ENCODE measurements around the gene ABR.
A peak's percentile ranks its signal among the peaks of the same experiment; 100 is the strongest.

The ABR gene

DNA sequence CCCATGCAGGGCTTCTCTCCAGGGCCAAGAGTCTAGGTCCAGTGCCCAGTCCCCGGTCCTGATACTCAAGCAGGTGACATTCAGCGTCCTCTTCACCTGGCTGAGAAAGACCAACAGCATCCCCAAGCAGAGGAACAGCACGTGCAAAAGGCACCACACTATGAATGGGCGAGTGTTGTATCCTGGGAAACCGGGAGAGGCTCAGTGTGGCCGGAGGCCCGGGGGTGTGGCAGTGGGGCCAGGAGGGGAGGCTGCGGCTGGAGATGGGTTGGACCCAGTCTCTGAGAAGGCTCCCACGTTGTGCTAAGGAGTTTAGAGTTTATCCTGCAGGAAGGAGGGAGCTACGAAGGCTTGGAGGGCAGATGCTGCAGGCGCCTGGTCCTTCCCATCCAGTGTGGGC lies 13.5 kb downstream of the ABR start:
- FAIRE-seq: no peak
- TF ChIP-seq POLR2AphosphoS5 (IDR thresholded peaks at IDR 0.05; ENCODE audit: low read depth, low read length) (no peak), PAX5 (IDR thresholded peaks at IDR 0.05; ENCODE audit: insufficient read depth, low read length, severe bottlenecking) (no peak), POLR2A (IDR thresholded peaks at IDR 0.05; ENCODE audit: low read depth, low read length) (no peak), TAF1 (IDR thresholded peaks at IDR 0.05; ENCODE audit: low read depth, low read length) (no peak), SPI1 (IDR thresholded peaks at IDR 0.05; ENCODE audit: low read depth, low read length) (no peak), POU2F2 (IDR thresholded peaks at IDR 0.05; ENCODE audit: low read depth, low read length) (no peak)
- no peak for DNase-seq (ENCODE audit: insufficient read length, low spot score)

DNA sequence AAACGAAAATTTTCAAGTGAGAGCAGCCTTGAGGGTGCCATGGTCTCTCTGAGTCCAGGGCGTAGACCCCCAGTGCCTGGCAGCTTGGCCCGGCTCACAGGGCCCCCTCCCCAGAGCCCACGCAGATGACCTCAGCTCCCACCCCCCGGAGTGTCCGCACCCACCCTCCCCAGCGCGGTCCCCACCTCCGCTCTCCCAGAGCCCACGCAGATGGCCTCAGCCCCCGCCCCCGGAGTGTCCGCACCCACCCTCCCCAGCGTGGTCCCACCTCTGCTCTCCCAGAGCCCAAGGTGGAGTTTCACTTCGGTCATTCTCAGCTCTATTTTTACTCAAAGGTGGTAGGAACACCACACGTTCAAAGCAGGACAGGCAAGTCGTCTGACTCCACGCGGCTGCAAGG lies 13.9 kb downstream of the ABR start:
- TF ChIP-seq POLR2AphosphoS5 (IDR thresholded peaks at IDR 0.05; ENCODE audit: low read depth, low read length): no peak
- TF ChIP-seq TAF1 (IDR thresholded peaks at IDR 0.05; ENCODE audit: low read depth, low read length): no peak
- TF ChIP-seq SPI1 (IDR thresholded peaks at IDR 0.05; ENCODE audit: low read depth, low read length): no peak
- TF ChIP-seq PAX5 (IDR thresholded peaks at IDR 0.05; ENCODE audit: insufficient read depth, low read length, severe bottlenecking): no peak
- no peak for TF ChIP-seq POLR2A (IDR thresholded peaks at IDR 0.05; ENCODE audit: low read depth, low read length)
- no peak for TF ChIP-seq POU2F2 (IDR thresholded peaks at IDR 0.05; ENCODE audit: low read depth, low read length)
- FAIRE-seq (no peak), DNase-seq (ENCODE audit: insufficient read length, low spot score) (no peak)

DNA sequence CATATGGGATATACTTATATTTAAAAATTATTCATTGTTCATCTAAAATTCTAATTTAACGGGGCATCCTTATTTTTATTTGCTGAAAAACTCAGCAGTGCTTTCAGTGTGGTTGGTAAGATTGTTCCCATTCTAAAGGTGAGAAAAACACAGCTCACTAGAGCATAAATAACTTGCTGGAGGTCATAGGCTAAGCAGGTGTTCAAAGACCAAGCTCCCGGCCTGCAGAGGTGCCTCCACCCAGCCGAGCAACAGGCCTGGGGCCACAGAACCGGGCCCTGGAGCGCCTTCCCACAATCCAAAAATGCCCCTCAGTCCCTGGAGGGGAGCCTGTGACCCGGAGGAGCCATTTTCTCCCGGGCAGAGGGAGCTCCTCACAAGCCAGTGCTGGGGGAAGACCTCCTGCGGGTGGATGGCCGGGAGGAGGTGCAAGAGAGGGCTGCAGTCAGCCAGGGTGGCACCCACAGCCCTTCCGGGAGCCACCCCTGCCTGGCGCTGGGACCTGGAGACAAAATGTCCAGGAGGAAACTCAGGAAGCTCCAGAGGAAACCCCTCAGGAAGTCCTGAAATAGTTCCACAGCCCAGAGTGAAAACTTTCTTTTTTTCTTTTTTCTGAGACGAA lies 14.7 kb downstream of the ABR start:
- FAIRE-seq (peak; percentile 5), DNase-seq (ENCODE audit: insufficient read length, low spot score) (no peak)
- TF ChIP-seq TAF1 (IDR thresholded peaks at IDR 0.05; ENCODE audit: low read depth, low read length) (no peak), SPI1 (IDR thresholded peaks at IDR 0.05; ENCODE audit: low read depth, low read length) (no peak)

DNA sequence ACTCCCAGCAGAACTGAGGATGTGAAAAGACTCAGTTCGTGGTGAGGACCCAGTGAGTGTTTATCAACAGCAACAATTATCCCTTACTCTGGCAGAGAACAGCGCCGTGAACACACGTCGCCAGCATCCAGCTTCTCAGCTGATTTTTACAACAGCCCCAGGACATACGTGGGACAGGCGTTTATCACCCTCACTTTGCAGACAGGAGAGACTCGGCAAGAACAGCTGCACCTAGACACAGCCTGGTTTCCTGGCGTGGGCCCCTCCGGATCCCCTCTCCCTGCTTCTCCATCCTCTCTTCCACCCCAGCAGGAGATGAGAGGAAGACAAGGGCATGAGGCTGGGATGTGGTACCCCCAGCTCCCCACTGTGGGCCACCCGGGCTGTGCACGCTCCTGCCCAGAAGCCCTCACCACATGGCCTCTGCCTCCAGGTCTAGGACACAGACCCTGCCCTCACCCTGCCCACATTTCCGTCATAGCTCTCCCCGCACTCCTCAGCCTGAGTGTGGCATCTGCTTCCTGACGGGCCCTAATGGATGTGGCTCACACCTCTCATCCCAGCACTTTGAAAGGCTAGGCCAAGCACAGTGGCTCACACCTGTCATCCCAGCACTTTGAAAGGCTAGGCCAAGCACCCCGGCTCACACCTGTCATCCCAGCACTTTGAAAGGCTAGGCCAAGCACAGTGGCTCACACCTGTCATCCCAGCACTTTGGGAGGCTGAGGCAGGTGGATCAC lies 17.5 kb downstream of the ABR start:
- FAIRE-seq (no peak), DNase-seq (ENCODE audit: insufficient read length, low spot score) (no peak)
- TF ChIP-seq POU2F2 (IDR thresholded peaks at IDR 0.05; ENCODE audit: low read depth, low read length) (no peak), TAF1 (IDR thresholded peaks at IDR 0.05; ENCODE audit: low read depth, low read length) (no peak)

DNA sequence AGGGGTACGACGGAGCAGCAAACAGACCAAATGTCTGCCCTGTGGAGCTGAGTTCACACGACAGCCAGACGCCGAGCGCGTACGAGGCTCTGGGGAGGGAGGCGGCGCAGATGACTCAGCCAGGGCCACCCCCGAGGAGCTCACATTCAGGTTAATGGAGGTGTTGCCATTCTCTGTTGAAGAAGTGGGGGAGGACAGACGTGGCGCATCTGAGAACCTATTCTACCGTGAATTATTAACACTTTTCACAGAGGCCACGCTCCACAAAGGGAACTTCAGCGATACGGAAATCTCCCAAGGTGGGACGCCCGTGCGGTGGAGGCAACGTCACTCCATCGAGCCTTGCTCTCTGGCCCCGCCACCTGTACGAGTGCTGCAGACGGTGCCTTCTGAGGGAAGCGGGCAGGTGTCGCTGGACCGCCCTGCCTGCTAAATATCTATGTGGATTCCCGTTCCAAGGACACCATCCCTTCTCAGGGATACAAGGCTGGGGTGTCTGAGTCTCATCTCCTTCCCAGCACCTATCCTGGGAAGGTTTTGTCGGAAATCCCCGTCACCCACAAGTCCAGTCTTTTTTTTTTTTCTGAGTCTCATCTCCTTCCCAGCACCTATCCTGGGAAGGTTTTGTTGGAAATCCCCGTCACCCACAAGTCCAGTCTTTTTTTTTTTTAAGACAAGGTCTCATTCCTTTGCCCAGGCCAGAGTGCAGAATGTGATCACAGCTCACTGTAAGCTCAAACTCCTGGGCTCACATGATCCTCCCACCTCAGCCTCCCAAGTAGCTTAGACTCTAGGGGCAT lies 19.0 kb downstream of the ABR start:
- TF ChIP-seq TAF1 (IDR thresholded peaks at IDR 0.05; ENCODE audit: low read depth, low read length) (no peak), SPI1 (IDR thresholded peaks at IDR 0.05; ENCODE audit: low read depth, low read length) (no peak), POLR2A (IDR thresholded peaks at IDR 0.05; ENCODE audit: low read depth, low read length) (no peak), POU2F2 (IDR thresholded peaks at IDR 0.05; ENCODE audit: low read depth, low read length) (no peak), PAX5 (IDR thresholded peaks at IDR 0.05; ENCODE audit: insufficient read depth, low read length, severe bottlenecking) (no peak), POLR2AphosphoS5 (IDR thresholded peaks at IDR 0.05; ENCODE audit: low read depth, low read length) (no peak)
- DNase-seq (ENCODE audit: insufficient read length, low spot score) (no peak), FAIRE-seq (no peak)

DNA sequence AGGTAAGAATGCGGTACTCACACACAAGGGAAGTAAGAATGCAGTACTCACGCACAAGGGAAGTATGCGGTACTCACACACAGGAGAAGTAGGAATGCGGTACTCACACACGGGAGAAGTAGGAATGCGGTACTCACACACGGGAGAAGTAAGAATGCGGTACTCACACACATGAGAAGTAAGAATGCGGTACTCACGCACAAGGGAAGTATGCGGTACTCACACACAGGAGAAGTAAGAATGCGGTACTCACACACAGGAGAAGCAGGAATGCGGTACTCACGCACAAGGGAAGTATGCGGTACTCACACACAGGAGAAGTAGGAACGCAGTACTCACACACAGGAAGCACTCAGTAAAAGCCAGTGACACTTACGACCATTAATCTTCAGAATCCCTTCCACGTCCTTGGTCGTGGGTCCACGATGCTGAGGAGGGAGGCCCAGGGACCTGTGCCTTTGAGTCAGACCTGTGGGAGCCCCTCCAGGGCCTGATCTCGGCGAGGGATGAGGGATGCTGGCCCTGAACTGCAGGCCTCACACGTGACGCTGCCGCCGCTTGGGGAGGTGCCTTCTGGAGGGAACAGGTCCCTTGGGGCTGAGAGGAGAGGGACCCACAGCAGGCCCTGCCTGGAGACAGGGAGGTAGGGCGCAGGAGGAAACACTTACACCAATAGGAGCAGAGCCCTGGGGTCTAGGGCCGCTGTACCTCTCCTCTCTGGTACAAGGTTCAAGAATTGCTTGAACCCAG lies 20.2 kb downstream of the ABR start:
- FAIRE-seq (peak; percentile 91), DNase-seq (ENCODE audit: insufficient read length, low spot score) (no peak)
- TF ChIP-seq TAF1 (IDR thresholded peaks at IDR 0.05; ENCODE audit: low read depth, low read length) (no peak), POU2F2 (IDR thresholded peaks at IDR 0.05; ENCODE audit: low read depth, low read length) (no peak), POLR2AphosphoS5 (IDR thresholded peaks at IDR 0.05; ENCODE audit: low read depth, low read length) (no peak), SPI1 (IDR thresholded peaks at IDR 0.05; ENCODE audit: low read depth, low read length) (no peak), POLR2A (IDR thresholded peaks at IDR 0.05; ENCODE audit: low read depth, low read length) (no peak), PAX5 (IDR thresholded peaks at IDR 0.05; ENCODE audit: insufficient read depth, low read length, severe bottlenecking) (no peak)

DNA sequence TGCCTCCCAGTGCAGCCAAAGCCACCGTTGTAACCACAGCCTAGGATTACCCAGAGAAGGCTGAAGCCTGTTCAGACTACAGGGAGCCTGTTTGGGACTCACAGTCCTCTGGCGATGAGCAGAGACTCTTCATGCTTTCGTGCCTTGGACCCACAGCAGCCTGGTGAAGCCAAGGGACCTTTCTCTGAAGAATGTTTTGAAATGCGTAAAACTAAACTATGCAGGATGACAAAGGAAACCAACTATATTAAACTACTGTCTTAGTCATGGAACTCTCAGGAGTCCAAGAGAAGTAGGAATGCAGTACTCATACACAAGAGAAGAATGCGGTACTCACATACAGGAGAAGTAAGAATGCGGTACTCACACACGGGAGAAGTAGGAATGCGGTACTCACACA lies 20.9 kb downstream of the ABR start:
- no peak for DNase-seq (ENCODE audit: insufficient read length, low spot score)
- FAIRE-seq: no peak
- TF ChIP-seq POLR2A (IDR thresholded peaks at IDR 0.05; ENCODE audit: low read depth, low read length): no peak
- no peak for TF ChIP-seq SPI1 (IDR thresholded peaks at IDR 0.05; ENCODE audit: low read depth, low read length)
- no peak for TF ChIP-seq TAF1 (IDR thresholded peaks at IDR 0.05; ENCODE audit: low read depth, low read length)
- TF ChIP-seq PAX5 (IDR thresholded peaks at IDR 0.05; ENCODE audit: insufficient read depth, low read length, severe bottlenecking): no peak
- TF ChIP-seq POU2F2 (IDR thresholded peaks at IDR 0.05; ENCODE audit: low read depth, low read length): no peak
- no peak for TF ChIP-seq POLR2AphosphoS5 (IDR thresholded peaks at IDR 0.05; ENCODE audit: low read depth, low read length)

DNA sequence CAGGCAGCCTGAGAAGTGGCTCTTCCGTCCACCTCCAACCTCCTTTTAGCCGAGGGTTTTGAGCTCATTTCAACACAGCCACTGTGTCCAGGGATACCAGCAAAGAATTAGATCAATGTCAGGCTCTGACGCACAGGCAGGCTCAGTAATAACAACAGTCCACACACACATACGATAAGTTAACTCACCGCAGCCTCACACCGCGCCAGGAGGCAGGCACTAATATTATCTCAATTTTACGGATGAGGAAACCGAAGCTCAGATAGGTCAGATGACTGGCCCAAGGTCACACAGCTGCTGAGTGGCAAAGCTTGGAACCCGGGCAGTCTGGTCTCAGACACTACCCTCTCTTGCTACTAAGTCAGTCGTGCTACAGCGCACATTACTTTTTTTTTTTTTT lies 22.9 kb downstream of the ABR start:
- FAIRE-seq: no peak
- no peak for DNase-seq (ENCODE audit: insufficient read length, low spot score)
- TF ChIP-seq TAF1 (IDR thresholded peaks at IDR 0.05; ENCODE audit: low read depth, low read length) (no peak), POU2F2 (IDR thresholded peaks at IDR 0.05; ENCODE audit: low read depth, low read length) (no peak), POLR2A (IDR thresholded peaks at IDR 0.05; ENCODE audit: low read depth, low read length) (no peak), PAX5 (IDR thresholded peaks at IDR 0.05; ENCODE audit: insufficient read depth, low read length, severe bottlenecking) (no peak), SPI1 (IDR thresholded peaks at IDR 0.05; ENCODE audit: low read depth, low read length) (no peak), POLR2AphosphoS5 (IDR thresholded peaks at IDR 0.05; ENCODE audit: low read depth, low read length) (no peak)

DNA sequence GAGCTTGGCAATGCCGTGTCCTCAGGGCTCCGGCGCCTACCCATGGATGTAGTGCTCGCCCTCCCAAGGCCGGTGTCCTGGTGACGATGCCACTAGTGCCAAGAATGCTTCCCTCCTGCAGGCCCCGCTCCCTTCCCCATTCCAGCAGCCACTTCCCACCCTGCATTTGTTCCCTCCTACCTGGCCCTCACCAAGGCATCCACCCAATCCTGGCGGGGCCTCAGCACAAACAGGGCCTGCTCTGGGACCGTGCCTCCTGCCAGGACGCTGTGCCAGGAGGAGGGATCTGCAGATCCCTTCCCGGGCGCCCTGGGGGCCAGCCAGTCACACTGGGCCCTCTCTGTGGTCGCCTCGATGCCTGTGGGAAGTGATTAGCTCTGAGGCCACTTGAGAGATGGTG lies 25.1 kb downstream of the ABR start:
- FAIRE-seq: no peak
- TF ChIP-seq POU2F2 (IDR thresholded peaks at IDR 0.05; ENCODE audit: low read depth, low read length) (no peak), TAF1 (IDR thresholded peaks at IDR 0.05; ENCODE audit: low read depth, low read length) (no peak), POLR2AphosphoS5 (IDR thresholded peaks at IDR 0.05; ENCODE audit: low read depth, low read length) (no peak)
- no peak for DNase-seq (ENCODE audit: insufficient read length, low spot score)

Data from GM12891 (cell line).